Measurements from ENCODE around the gene LATS2. TPM values are rescaled to one million over a fixed set of nuclear protein-coding genes. Genes with fewer than 3 reads are reported as not detected.

Gene LATS2
- 10.3 and 10.9 TPM in 2 replicates for total RNA-seq

GRCh38 chr13:21061029-21061763 is at the start of gene LATS2:
TSS of gene LATS2 (minus strand) at chr13:21061586. CDS start at chr13:21046026, 15,560 bp downstream.

Other genes starting within 250 kb of the LATS2 start
- gene XPO4, start 158.8 kb downstream of the LATS2 start, total RNA-seq: 13.7 and 14.6 TPM in 2 replicates
- 70.3 and 74.0 TPM in 2 replicates for gene SAP18, start 78.5 kb upstream of the LATS2 start, total RNA-seq
- gene SKA3, start 115.0 kb upstream of the LATS2 start, total RNA-seq: 19.3 and 22.7 TPM in 2 replicates
- gene MRPL57, start 115.1 kb upstream of the LATS2 start, total RNA-seq: 33.0 and 34.5 TPM in 2 replicates

All from bronchus fibroblast of lung (primary cell).